Effector CD8-positive, alpha-beta T cell (primary cell): Measurements from ENCODE around the gene KCTD16.

Source experiments
- DNase-seq: peaks from one replicate; lab custom pipeline; 2025; lab: John Stamatoyannopoulos, UW

KCTD16 gene

GRCh38 chr5:144458216-144458615 is 287.5 kb downstream of the KCTD16 start:
- DNase-seq: no peak

- no peak for DNase-seq
Measured at GRCh38 chr5:144460600-144460999, 289.9 kb downstream of the KCTD16 start.

GRCh38 chr5:144462577-144462976 is 291.9 kb downstream of the KCTD16 start:
- no peak for DNase-seq

GRCh38 chr5:144463481-144464223 is 293.0 kb downstream of the KCTD16 start:
- no peak for DNase-seq

GRCh38 chr5:144464306-144464705 is 293.6 kb downstream of the KCTD16 start:
- no peak for DNase-seq

- no peak for DNase-seq
Measured at GRCh38 chr5:144465441-144465840, 294.8 kb downstream of the KCTD16 start.

- no peak for DNase-seq
Measured at GRCh38 chr5:144467792-144468191, 297.1 kb downstream of the KCTD16 start.

- no peak for DNase-seq
Measured at GRCh38 chr5:144468571-144468970, 297.9 kb downstream of the KCTD16 start.

GRCh38 chr5:144469106-144469505 is 298.4 kb downstream of the KCTD16 start:
- no peak for DNase-seq

GRCh38 chr5:144472221-144472620 is 301.5 kb downstream of the KCTD16 start:
- DNase-seq: no peak

GRCh38 chr5:144473650-144474049 is 303.0 kb downstream of the KCTD16 start:
- no peak for DNase-seq

GRCh38 chr5:144478565-144478964 is 307.9 kb downstream of the KCTD16 start:
- DNase-seq: no peak

GRCh38 chr5:144481861-144482260 is 311.2 kb downstream of the KCTD16 start:
- no peak for DNase-seq

GRCh38 chr5:144484124-144484897 is 313.6 kb downstream of the KCTD16 start:
- DNase-seq: no peak

- DNase-seq: no peak
Measured at GRCh38 chr5:144485540-144485939, 314.9 kb downstream of the KCTD16 start.

GRCh38 chr5:144487207-144487606 is 316.5 kb downstream of the KCTD16 start:
- no peak for DNase-seq

GRCh38 chr5:144487761-144488160 is 317.1 kb downstream of the KCTD16 start:
- no peak for DNase-seq

- no peak for DNase-seq
Measured at GRCh38 chr5:144503123-144503522, 332.4 kb downstream of the KCTD16 start.

- no peak for DNase-seq
Measured at GRCh38 chr5:144504929-144505577, 334.4 kb downstream of the KCTD16 start.

GRCh38 chr5:144510845-144511579 is 340.3 kb downstream of the KCTD16 start:
- DNase-seq: no peak

- DNase-seq: no peak
Measured at GRCh38 chr5:144511580-144512072, 341.0 kb downstream of the KCTD16 start.

GRCh38 chr5:144522698-144523097 is 352.0 kb downstream of the KCTD16 start:
- DNase-seq: no peak
